Ishikawa (cell line): Measurements from ENCODE around the gene DCXR.

ENCODE experiments used
- CEBPB ChIP-seq: IDR thresholded peaks from 2 replicates; pipeline ENCODE4 v1.6.1; 2012
- CREB1 ChIP-seq: IDR thresholded peaks from 2 replicates; pipeline ENCODE4 v1.6.1; 2012; ENCODE audit warnings: low read depth
- EGR1 ChIP-seq: IDR thresholded peaks from 2 replicates; pipeline ENCODE4 v1.6.1; 2012
- EP300 ChIP-seq: IDR thresholded peaks from 2 replicates; pipeline ENCODE4 v1.6.1; 2012; ENCODE audit warnings: borderline replicate concordance
- FOXM1 ChIP-seq: IDR thresholded peaks from 2 replicates; pipeline ENCODE4 v1.6.1; 2012; ENCODE audit warnings: low read depth, borderline replicate concordance
- MAX ChIP-seq: IDR thresholded peaks from 2 replicates; pipeline ENCODE4 v1.6.1; 2012
- NFIC ChIP-seq: IDR thresholded peaks from 2 replicates; pipeline ENCODE4 v1.6.1; 2012
- RAD21 ChIP-seq: IDR thresholded peaks from 2 replicates; pipeline ENCODE4 v1.6.1; 2012; ENCODE audit warnings: low read depth
- REST ChIP-seq: IDR thresholded peaks from 2 replicates; pipeline ENCODE4 v1.6.1; 2012; ENCODE audit warnings: low read depth, mild to moderate bottlenecking
- TAF1 ChIP-seq: IDR thresholded peaks from 2 replicates; pipeline ENCODE4 v1.6.1; 2012; ENCODE audit warnings: low read depth, mild to moderate bottlenecking
- TCF12 ChIP-seq: IDR thresholded peaks from 2 replicates; pipeline ENCODE4 v1.6.1; 2012; ENCODE audit warnings: low read depth
- TEAD4 ChIP-seq: IDR thresholded peaks from 2 replicates; pipeline ENCODE4 v1.6.1; 2012
- USF1 ChIP-seq: IDR thresholded peaks from 2 replicates; pipeline ENCODE4 v1.6.1; 2012
- YY1 ChIP-seq: IDR thresholded peaks from 2 replicates; pipeline ENCODE4 v1.6.1; 2012; ENCODE audit warnings: low read depth
- ZBTB7A ChIP-seq: IDR thresholded peaks from 2 replicates; pipeline ENCODE4 v1.6.1; 2012; ENCODE audit warnings: low read depth

DCXR gene

GRCh38 chr17:82060001-82060380 lies 22.5 kb upstream of the DCXR start:
- no peak for TF ChIP-seq TCF12
- TF ChIP-seq TEAD4: no peak
- TF ChIP-seq MAX: no peak
- no peak for TF ChIP-seq CEBPB
- no peak for TF ChIP-seq CREB1
- TF ChIP-seq FOXM1: no peak
- no peak for TF ChIP-seq YY1
- no peak for TF ChIP-seq EGR1
- no peak for TF ChIP-seq TAF1
- TF ChIP-seq EP300: no peak
- no peak for TF ChIP-seq REST
- no peak for TF ChIP-seq NFIC
- no peak for TF ChIP-seq ZBTB7A
- TF ChIP-seq USF1: no peak
- no peak for TF ChIP-seq RAD21

GRCh38 chr17:82059272-82060000 lies 21.9 kb upstream of the DCXR start:
- TF ChIP-seq USF1 (no peak), TCF12 (no peak), ZBTB7A (no peak), RAD21 (no peak), MAX (no peak), TAF1 (no peak), NFIC (no peak), CREB1 (no peak), CEBPB (no peak), FOXM1 (no peak), TEAD4 (no peak)

GRCh38 chr17:82058855-82059249 lies 21.4 kb upstream of the DCXR start:
- TF ChIP-seq USF1 (no peak), CEBPB (no peak), MAX (no peak), REST (no peak), RAD21 (no peak), TAF1 (no peak), EGR1 (no peak), ZBTB7A (no peak), EP300 (no peak), FOXM1 (no peak), TEAD4 (no peak), NFIC (no peak), CREB1 (no peak), TCF12 (no peak), YY1 (no peak)

- TF ChIP-seq EP300 (no peak), NFIC (no peak), USF1 (no peak), CEBPB (no peak), RAD21 (no peak), REST (no peak)
Measured at GRCh38 chr17:82058230-82058854, 20.8 kb upstream of the DCXR start.
